ENCODE measurements around the gene TENM3. TPM values are rescaled to one million over a fixed set of nuclear protein-coding genes. Genes with fewer than 3 reads are reported as not detected.

TENM3 gene
- total and polyA plus RNA-seq, 2 donors from 2014 or later = 0.58 to 6.8 TPM

DNA sequence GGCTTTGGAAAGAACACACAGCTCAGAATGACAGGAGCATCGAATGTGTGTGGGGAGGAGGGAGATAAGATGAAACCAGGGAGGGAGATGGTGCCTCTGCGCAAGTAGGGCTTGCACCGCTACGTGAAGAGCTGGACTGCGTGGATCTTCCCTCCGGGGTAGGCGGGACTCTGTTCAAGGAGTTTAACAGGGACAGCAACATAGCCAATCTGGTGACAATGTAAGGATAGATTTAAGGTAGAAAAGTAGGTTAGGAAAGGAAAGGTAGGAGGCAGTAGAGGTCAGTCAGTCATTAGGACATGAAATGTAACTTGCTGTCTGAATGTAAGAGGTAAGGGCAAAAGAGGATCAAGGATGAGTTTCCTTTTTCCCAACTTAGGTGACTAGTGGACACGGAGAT, 521.4 kb downstream of the TENM3 start:
- no peaks in the 10 kb centered on the region for H3K4me1 ChIP-seq (ENCODE audit: control insufficient read depth in 2 of 3, insufficient read depth in 2 of 3, low read depth in 1 of 3, low read length in 3 of 3)
- no peaks in the 10 kb centered on the region for H3K9me3 ChIP-seq (ENCODE audit: control insufficient read depth in 2 of 3, insufficient read depth in 1 of 3, low read length in 3 of 3)
- intact Hi-C loops (cut with DNase I) = no loop called here
- DNase-seq = no peak
- no peak overlapping the region for H3K9ac ChIP-seq (ENCODE audit: low read length in 3 of 3)
- H3K27ac ChIP-seq (ENCODE audit: low read depth in 2 of 2, low read length in 2 of 2) = no peak overlapping the region
- no peaks in the 10 kb centered on the region for H3K27me3 ChIP-seq (ENCODE audit: control insufficient read depth, insufficient read depth, low read length)
- no peak overlapping the region for H3K4me3 ChIP-seq (ENCODE audit: low read length in 3 of 3)
- FAIRE-seq = no peak
- TF ChIP-seq, protein P1, sequence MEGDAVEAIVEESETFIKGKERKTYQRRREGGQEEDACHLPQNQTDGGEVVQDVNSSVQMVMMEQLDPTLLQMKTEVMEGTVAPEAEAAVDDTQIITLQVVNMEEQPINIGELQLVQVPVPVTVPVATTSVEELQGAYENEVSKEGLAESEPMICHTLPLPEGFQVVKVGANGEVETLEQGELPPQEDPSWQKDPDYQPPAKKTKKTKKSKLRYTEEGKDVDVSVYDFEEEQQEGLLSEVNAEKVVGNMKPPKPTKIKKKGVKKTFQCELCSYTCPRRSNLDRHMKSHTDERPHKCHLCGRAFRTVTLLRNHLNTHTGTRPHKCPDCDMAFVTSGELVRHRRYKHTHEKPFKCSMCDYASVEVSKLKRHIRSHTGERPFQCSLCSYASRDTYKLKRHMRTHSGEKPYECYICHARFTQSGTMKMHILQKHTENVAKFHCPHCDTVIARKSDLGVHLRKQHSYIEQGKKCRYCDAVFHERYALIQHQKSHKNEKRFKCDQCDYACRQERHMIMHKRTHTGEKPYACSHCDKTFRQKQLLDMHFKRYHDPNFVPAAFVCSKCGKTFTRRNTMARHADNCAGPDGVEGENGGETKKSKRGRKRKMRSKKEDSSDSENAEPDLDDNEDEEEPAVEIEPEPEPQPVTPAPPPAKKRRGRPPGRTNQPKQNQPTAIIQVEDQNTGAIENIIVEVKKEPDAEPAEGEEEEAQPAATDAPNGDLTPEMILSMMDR (IDR thresholded peaks at IDR 0.05; ENCODE audit: borderline replicate concordance, extremely low read depth, insufficient read depth) = no peak
- no peaks in the 10 kb centered on the region for H3K36me3 ChIP-seq (ENCODE audit: control insufficient read depth in 2 of 3, insufficient read depth in 3 of 3, low read length in 3 of 3)

DNA sequence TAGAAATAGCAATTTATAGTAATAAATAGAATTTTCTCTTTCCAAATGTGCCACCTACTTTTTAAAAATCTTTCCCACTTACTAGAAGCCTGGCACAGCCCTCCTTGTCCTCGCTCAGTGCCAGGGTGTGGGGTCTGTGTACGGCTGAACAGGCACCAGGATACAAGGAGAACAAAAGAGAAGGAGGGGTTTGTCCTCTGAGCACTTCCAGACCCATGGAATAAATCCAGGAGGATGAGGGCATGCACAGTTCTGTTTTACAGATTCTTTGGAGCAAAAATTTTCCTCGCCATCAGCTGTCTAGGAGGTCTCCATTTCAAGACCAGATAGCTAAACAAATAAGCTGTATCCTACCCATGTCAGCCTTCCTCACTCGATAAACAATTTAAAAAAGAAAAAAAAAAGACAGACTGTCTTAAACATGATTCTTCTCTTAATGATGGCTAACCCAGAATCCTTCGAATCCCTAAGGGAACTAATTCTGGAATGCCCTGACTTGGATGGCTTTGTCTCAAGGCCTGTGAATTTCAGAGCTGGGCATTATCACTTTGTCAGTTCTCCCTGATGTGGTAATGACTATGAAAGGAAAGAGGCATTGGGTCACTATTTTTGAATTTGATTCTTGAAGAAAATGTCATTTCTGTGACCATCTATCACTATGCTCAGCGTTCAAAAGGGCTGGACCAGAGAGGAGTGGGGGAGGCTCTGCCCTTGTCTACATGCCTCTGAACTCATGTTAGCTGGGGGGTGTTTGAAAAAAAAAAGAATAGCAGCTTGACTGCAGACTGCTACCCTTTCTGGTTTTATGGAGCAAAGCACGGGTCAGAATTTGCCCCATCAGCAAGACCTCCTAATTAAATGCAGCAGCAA, 523.0 kb downstream of the TENM3 start:
- intact Hi-C loops (cut with DNase I) = no loop called here
- Histone ChIP-seq H3K27me3 (ENCODE audit: control insufficient read depth, insufficient read depth, low read length) (no peaks in the 10 kb centered on the region), H3K27ac (ENCODE audit: low read depth in 2 of 2, low read length in 2 of 2) (no peak overlapping the region), H3K4me1 (ENCODE audit: control insufficient read depth in 2 of 3, insufficient read depth in 2 of 3, low read depth in 1 of 3, low read length in 3 of 3) (no peaks in the 10 kb centered on the region), H3K9ac (ENCODE audit: low read length in 3 of 3) (no peak overlapping the region), H3K4me3 (ENCODE audit: low read length in 3 of 3) (no peak overlapping the region), H3K9me3 (ENCODE audit: control insufficient read depth in 2 of 3, insufficient read depth in 1 of 3, low read length in 3 of 3) (no peaks in the 10 kb centered on the region), H3K36me3 (ENCODE audit: control insufficient read depth in 2 of 3, insufficient read depth in 3 of 3, low read length in 3 of 3) (no peaks in the 10 kb centered on the region)
- TF ChIP-seq, protein P1 (IDR thresholded peaks at IDR 0.05; ENCODE audit: borderline replicate concordance, extremely low read depth, insufficient read depth) = no peak
- FAIRE-seq (no peak), DNase-seq (no peak)

DNA sequence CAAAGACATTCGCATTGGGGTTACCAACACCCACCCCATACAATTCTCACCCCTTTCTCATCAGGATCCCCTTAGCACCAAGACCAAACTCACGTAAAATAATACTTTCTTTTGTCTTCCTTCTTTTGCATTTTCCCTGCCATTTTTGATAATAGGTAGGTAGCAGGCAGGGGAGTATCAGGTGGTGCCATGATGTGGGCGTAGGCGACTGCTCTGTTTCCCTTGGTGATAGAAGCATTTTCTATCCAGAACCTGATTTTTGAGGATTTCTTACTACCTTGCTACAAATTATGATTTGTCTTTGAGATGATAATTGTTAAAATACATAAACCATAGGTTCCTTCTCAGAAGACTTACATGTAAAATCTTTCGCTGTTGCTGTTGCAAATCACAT, 523.7 kb downstream of the TENM3 start:
- Histone ChIP-seq H3K36me3 (ENCODE audit: control insufficient read depth in 2 of 3, insufficient read depth in 3 of 3, low read length in 3 of 3) (no peaks in the 10 kb centered on the region), H3K27ac (ENCODE audit: low read depth in 2 of 2, low read length in 2 of 2) (no peak overlapping the region), H3K9me3 (ENCODE audit: control insufficient read depth in 2 of 3, insufficient read depth in 1 of 3, low read length in 3 of 3) (no peaks in the 10 kb centered on the region), H3K27me3 (ENCODE audit: control insufficient read depth, insufficient read depth, low read length) (no peaks in the 10 kb centered on the region), H3K9ac (ENCODE audit: low read length in 3 of 3) (no peak overlapping the region), H3K4me1 (ENCODE audit: control insufficient read depth in 2 of 3, insufficient read depth in 2 of 3, low read depth in 1 of 3, low read length in 3 of 3) (no peaks in the 10 kb centered on the region), H3K4me3 (ENCODE audit: low read length in 3 of 3) (no peak overlapping the region)
- intact Hi-C loops (cut with DNase I) = no loop called here
- FAIRE-seq (no peak), DNase-seq (no peak)
- TF ChIP-seq, protein P1 (IDR thresholded peaks at IDR 0.05; ENCODE audit: borderline replicate concordance, extremely low read depth, insufficient read depth) = no peak
